C1 segment of cervical spinal cord (tissue), 14 donors: ENCODE data around the gene NAIF1.
"Not testable (repeated sequence)": the region's sequence is repeated elsewhere in the genome, so short reads cannot be mapped to it uniquely, and the experiment has no call there.

ENCODE experiments used
- DNase-seq, 14 donors: peaks; one replicate each; lab custom pipeline; 2025; lab: John Stamatoyannopoulos, UW

NAIF1 gene

GRCh38 chr9:128088253-128088945, 21.3 kb upstream of the NAIF1 start:
- no peak for DNase-seq

- DNase-seq = no peak
Measured at GRCh38 chr9:128087262-128087661, 20.1 kb upstream of the NAIF1 start.

GRCh38 chr9:128085943-128086342, 18.8 kb upstream of the NAIF1 start:
- DNase-seq = no peak

- no peak for DNase-seq
Measured at GRCh38 chr9:128084746-128085145, 17.6 kb upstream of the NAIF1 start.

- DNase-seq = no peak
Measured at GRCh38 chr9:128082151-128082550, 15.0 kb upstream of the NAIF1 start.

- no peak for DNase-seq
Measured at GRCh38 chr9:128081056-128081455, 13.9 kb upstream of the NAIF1 start.

GRCh38 chr9:128080206-128080605, 13.1 kb upstream of the NAIF1 start:
- no peak for DNase-seq

GRCh38 chr9:128078504-128079434, 11.6 kb upstream of the NAIF1 start:
- DNase-seq = no peak

GRCh38 chr9:128077847-128078503, 10.9 kb upstream of the NAIF1 start:
- DNase-seq = no peak

- DNase-seq = no peak
Measured at GRCh38 chr9:128073253-128073886, 6.2 kb upstream of the NAIF1 start.

GRCh38 chr9:128072144-128073021, 5.3 kb upstream of the NAIF1 start:
- peak in 12 of 14 donors; percentile 13 to 71 (median 52) for DNase-seq

GRCh38 chr9:128071475-128071874, 4.4 kb upstream of the NAIF1 start:
- not testable (repeated sequence) for DNase-seq

- peak in 1 of 14 donors; percentile 30 for DNase-seq
Measured at GRCh38 chr9:128070874-128071273, 3.8 kb upstream of the NAIF1 start.

GRCh38 chr9:128068386-128069205, 1.5 kb upstream of the NAIF1 start:
- DNase-seq = peak in 6 of 14 donors; percentile 27 to 67 (median 54)

- peak; percentile 80 to 99 (median 98) for DNase-seq
Measured at GRCh38 chr9:128067645-128068385, 695 bp upstream of the NAIF1 start, which contains the start of gene SLC25A25. SLC25A25 (plus strand) TSS chr9:128068232; CDS start chr9:128068320, 88 bp downstream.

GRCh38 chr9:128065907-128066712, 1.0 kb downstream of the NAIF1 start:
- peak in 1 of 14 donors; percentile 4 for DNase-seq

GRCh38 chr9:128062846-128063831, 4.0 kb downstream of the NAIF1 start:
- no peak for DNase-seq
